ENCODE measurements around the gene TIE1. TPM values are rescaled to one million over a fixed set of nuclear protein-coding genes. Genes with fewer than 3 reads are reported as not detected.
A peak's percentile ranks its signal among the peaks of the same experiment; 100 is the strongest.
"Not testable (repeated sequence)": the region's sequence is repeated elsewhere in the genome, so short reads cannot be mapped to it uniquely, and the experiment has no call there.

Gene TIE1
- total RNA-seq, 4 donors from 2014 or later: 11.4 to 49.3 (median 30.2) TPM

- ATAC-seq: no peak
- WGBS, 2 donors (ENCODE audit: low coverage in 1 of 2): 40% methylated on average over 1 of the region's 5 CpGs; no CpG with 5 or more reads in 1 of the 2 donors
- Histone ChIP-seq H3K36me3 (peaks cover 0 to 41% of the 10 kb centered on the region in 2 donors), H3K27ac (peak overlapping the region; percentile 91 to 96 (median 96)), H3K4me3 (peak overlapping the region; percentile 85 to 94), H3K27me3 (no peaks in the 10 kb centered on the region), H3K4me1 (peaks cover 6 to 46% (median 16%) of the 10 kb centered on the region in 3 donors), H3K9me3 (no peaks in the 10 kb centered on the region)
- TF ChIP-seq EP300 (IDR thresholded peaks at IDR 0.05) (no peak), POLR2A (IDR thresholded peaks at IDR 0.05) (no peak), POLR2AphosphoS5 (IDR thresholded peaks at IDR 0.05) (no peak)
- TF ChIP-seq, protein P1, sequence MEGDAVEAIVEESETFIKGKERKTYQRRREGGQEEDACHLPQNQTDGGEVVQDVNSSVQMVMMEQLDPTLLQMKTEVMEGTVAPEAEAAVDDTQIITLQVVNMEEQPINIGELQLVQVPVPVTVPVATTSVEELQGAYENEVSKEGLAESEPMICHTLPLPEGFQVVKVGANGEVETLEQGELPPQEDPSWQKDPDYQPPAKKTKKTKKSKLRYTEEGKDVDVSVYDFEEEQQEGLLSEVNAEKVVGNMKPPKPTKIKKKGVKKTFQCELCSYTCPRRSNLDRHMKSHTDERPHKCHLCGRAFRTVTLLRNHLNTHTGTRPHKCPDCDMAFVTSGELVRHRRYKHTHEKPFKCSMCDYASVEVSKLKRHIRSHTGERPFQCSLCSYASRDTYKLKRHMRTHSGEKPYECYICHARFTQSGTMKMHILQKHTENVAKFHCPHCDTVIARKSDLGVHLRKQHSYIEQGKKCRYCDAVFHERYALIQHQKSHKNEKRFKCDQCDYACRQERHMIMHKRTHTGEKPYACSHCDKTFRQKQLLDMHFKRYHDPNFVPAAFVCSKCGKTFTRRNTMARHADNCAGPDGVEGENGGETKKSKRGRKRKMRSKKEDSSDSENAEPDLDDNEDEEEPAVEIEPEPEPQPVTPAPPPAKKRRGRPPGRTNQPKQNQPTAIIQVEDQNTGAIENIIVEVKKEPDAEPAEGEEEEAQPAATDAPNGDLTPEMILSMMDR (IDR thresholded peaks at IDR 0.05): no peak
These were observed 65.8 kb downstream of the TIE1 start for GRCh38 chr1:43366601-43367025.

DNA sequence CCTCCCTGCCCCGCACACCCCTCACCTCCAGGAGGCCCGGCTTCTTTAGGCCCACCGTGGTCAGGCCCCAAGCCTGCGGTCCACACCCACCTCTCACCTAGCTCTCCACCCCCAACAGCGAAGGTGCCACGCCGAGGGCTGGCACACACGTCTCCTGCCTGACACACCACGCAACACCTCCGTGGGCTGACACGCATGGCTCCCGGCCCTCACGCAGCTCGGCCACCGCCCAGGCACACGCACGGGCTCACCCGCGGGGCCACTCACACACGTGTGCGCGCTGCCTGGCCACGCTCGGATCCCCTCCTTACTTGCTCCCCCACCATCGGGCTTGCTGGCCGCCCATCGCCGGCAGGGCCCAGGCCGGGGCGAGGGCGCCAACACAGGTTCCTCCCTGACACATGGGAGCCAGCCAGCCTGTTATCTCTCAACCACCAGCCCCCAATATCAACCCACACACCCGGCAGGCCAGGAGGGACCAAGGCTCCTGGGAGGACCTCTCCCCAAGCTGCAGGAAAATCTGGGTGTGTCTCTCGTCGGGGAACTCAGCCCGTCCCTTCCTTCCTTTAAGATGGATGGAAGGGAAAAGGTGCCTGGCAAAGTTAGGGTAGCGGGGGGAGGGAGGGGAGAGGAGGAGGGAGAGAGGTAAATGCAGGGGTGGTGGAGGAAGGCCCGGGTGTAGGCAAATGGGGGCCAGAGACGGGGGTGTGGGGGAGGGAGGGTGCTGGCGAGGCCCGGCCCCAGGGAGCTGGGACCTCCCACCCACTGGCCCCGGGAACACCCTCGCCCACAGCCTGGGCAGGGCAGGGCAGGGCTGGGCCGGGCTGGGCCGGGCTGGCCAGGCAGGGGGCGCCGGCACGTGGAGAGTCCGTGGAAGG lies 66.5 kb downstream of the TIE1 start:
- Histone ChIP-seq H3K36me3 (peaks cover 0 to 35% of the 10 kb centered on the region in 2 donors), H3K9me3 (no peaks in the 10 kb centered on the region), H3K4me1 (peaks cover 6 to 46% (median 16%) of the 10 kb centered on the region in 3 donors), H3K27ac (peak overlapping the region; percentile 91 to 96 (median 96)), H3K27me3 (no peaks in the 10 kb centered on the region), H3K4me3 (peak overlapping the region; percentile 85 to 94)
- no peak for TF ChIP-seq EP300 (IDR thresholded peaks at IDR 0.05)
- no peak for TF ChIP-seq POLR2AphosphoS5 (IDR thresholded peaks at IDR 0.05)
- peak in 1 of 2 donors; percentile 15 for TF ChIP-seq POLR2A (IDR thresholded peaks at IDR 0.05)
- TF ChIP-seq, protein P1 (IDR thresholded peaks at IDR 0.05): peak in 1 of 4 experiments; percentile 12
- WGBS, 2 donors (ENCODE audit: low coverage in 1 of 2): 0 to 4% methylated on average over 5 to 6 of the region's 48 CpGs
- no peak for ATAC-seq

DNA sequence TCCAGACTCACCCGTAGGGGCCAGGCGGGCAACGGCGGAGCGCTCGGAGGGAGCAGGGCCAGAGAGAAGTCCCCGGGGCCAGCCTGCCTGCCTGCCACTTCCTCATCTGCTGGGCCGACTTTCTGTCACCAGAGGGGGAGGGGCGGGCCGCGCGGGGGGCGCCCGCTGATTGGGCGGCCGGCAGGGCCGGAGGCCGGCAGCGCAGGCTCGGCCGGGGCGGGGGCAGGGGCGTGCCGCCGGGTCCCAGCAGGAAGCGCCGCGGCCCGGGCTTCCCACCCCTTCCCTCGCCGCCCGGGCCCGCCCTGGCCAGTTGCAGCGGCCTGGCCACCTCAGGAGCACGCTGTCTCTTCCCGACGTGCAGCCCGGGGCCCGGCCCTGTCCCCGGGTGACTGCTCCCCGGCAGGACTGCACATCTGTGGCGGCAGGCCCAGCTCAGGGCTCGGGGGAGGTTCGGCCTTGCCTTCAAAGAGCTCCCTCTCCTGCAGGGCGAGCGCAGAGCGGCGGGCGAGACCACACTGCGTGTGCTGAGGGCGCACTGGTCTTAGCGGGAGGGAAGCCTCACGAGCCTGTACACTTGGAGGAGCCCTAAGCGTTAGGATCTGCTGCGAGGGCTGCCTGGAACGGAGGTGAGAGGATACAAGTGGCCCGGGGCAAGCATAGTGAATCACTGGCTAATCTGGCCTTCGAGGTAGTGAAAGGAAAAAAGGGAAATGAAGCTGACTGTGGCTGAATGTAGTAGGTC lies 67.3 kb downstream of the TIE1 start, which contains the start of gene ELOVL1:
TSS of gene ELOVL1 (minus strand) at position 108 of the 742 bp plus-strand sequence. CDS start 2,402 bp downstream, outside the sequence.
- peak; percentile 98 for ATAC-seq
- H3K27me3 ChIP-seq: no peaks in the 10 kb centered on the region

DNA sequence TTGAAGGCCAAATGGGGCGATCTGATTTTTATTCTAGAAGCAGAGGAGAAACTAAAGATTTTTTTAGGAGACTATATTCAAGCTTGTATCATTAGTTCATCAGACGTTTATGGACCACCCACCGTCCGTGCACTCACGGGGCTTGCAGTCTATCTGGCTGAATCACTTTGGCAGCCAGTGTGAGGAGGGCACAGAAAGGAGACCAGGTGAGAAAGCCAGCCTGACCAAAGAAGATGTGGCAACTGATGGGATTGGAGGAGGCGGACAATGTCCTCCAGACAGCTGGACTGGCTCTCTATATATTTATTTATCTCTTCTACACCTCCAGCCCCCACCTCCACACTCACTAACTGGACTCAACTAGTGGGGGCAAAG lies 67.9 kb downstream of the TIE1 start:
- Histone ChIP-seq H3K4me1 (peaks cover 6 to 47% (median 16%) of the 10 kb centered on the region in 3 donors), H3K9me3 (no peaks in the 10 kb centered on the region), H3K36me3 (peaks cover 0 to 30% of the 10 kb centered on the region in 2 donors), H3K27me3 (no peaks in the 10 kb centered on the region), H3K4me3 (peak overlapping the region; percentile 85 to 94), H3K27ac (peak overlapping the region; percentile 35 to 96 (median 96))
- ATAC-seq: no peak
- no peak for TF ChIP-seq POLR2AphosphoS5 (IDR thresholded peaks at IDR 0.05)
- TF ChIP-seq, protein P1 (IDR thresholded peaks at IDR 0.05): no peak
- TF ChIP-seq EP300 (IDR thresholded peaks at IDR 0.05): no peak
- no peak for TF ChIP-seq POLR2A (IDR thresholded peaks at IDR 0.05)
- WGBS, 2 donors (ENCODE audit: low coverage in 1 of 2): 4 to 20% methylated on average over 5 to 6 of the region's 6 CpGs

More for the DNA sequence above, 67.3 kb downstream of the TIE1 start, which contains the start of gene ELOVL1:
- peaks cover 0 to 30% of the 10 kb centered on the region in 2 donors for H3K36me3 ChIP-seq
- H3K9me3 ChIP-seq: no peaks in the 10 kb centered on the region
- TF ChIP-seq EP300 (IDR thresholded peaks at IDR 0.05) (no peak), POLR2A (IDR thresholded peaks at IDR 0.05) (peak; percentile 75 to 80), POLR2AphosphoS5 (IDR thresholded peaks at IDR 0.05) (peak; percentile 63)
- TF ChIP-seq, protein P1 (IDR thresholded peaks at IDR 0.05): peak in 3 of 4 experiments; percentile 29 to 49 (median 49)
- H3K4me1 ChIP-seq: peaks cover 6 to 46% (median 16%) of the 10 kb centered on the region in 3 donors
- peak within 1 kb of the TSS; percentile 85 to 94 for H3K4me3 ChIP-seq
- peak within 1 kb of the TSS; percentile 91 to 96 (median 96) for H3K27ac ChIP-seq
- WGBS, 2 donors (ENCODE audit: low coverage in 1 of 2): 0% methylated on average over 1 to 2 of the region's 58 CpGs

DNA sequence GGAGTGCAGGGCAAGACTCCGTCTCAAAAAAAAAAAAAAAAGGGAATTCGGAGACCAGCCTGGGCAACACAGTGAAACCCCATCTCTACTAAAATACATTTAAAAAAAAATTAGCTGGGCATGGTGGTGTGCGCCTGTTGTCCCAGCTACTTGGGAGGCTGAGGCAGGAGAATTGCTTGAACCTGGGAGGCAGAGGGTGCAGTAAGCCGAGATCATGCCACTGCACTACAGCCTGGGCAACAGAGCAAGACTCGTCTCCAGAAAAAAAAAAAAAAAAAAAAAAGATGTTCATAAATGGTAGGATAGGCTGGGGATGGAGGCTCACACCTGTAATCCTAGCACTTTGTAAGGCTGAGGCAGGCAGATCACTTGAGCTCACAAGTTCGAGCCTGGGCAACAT lies 69.0 kb downstream of the TIE1 start:
- WGBS, 2 donors (ENCODE audit: low coverage in 1 of 2): 100% methylated on average over 1 to 5 of the region's 6 CpGs
- ATAC-seq, H3K27ac ChIP-seq, H3K4me3 ChIP-seq, H3K27me3 ChIP-seq, H3K9me3 ChIP-seq: not testable (repeated sequence)
- Histone ChIP-seq H3K36me3 (peaks cover 0 to 27% of the 10 kb centered on the region in 2 donors), H3K4me1 (peaks cover 6 to 49% (median 16%) of the 10 kb centered on the region in 3 donors)

Measured in gastroesophageal sphincter (tissue), 4 donors.